Neural cell (in vitro differentiated cells): Measurements from ENCODE around the gene MTFMT. TPM values are rescaled to one million over a fixed set of nuclear protein-coding genes. Genes with fewer than 3 reads are reported as not detected.

Source experiments
- H2AFZ ChIP-seq: fragments of 200-600, 300-800 bp; sonication (generic), shearing (Covaris generic); 2 replicates; pipeline ENCODE4 v1.6.0; 2014; ENCODE audit warnings: low read depth, mild to moderate bottlenecking, antibody characterized with exemption, low read length, moderate library complexity
- H3F3A ChIP-seq: fragments of 200-600 bp; shearing (Covaris generic); 2 replicates; pipeline ENCODE4 v1.6.1; 2016; ENCODE audit warnings: mild to moderate bottlenecking, moderate library complexity, mixed read lengths, antibody characterized with exemption, low read length; ENCODE audit not compliant: insufficient read depth, poor library complexity, severe bottlenecking
- H3K27ac ChIP-seq: fragments of 200-600, 300-800 bp; sonication (generic), shearing (Covaris generic); 2 replicates; pipeline ENCODE4 v1.5.1; 2014; ENCODE audit warnings: mild to moderate bottlenecking, low read length, moderate library complexity
- H3K27me3 ChIP-seq: fragments of 300-800, 200-600 bp; sonication (generic), shearing (Covaris generic); 2 replicates; pipeline ENCODE4 v1.6.0; 2014; ENCODE audit warnings: mild to moderate bottlenecking, low read depth, low read length, moderate library complexity; ENCODE audit not compliant: insufficient read depth
- H3K36me3 ChIP-seq: fragments of 300-800, 200-600 bp; sonication (generic), shearing (Covaris generic); 2 replicates; pipeline ENCODE4 v1.5.1; 2014; ENCODE audit warnings: mild to moderate bottlenecking, antibody characterized with exemption, low read length, moderate library complexity; ENCODE audit not compliant: insufficient read depth
- H3K4me2 ChIP-seq: fragments of 300-800, 200-600 bp; sonication (generic), shearing (Covaris generic); 2 replicates; pipeline ENCODE4 v1.6.0; 2014; ENCODE audit warnings: mild to moderate bottlenecking, low read length
- H3K4me3 ChIP-seq: fragments of 300-800, 200-600 bp; sonication (generic), shearing (Covaris generic); 2 replicates; pipeline ENCODE4 v1.5.1; 2014; ENCODE audit warnings: mild to moderate bottlenecking, low read length, moderate library complexity
- H3K79me2 ChIP-seq: fragments of 200-600 bp; shearing (Covaris generic); replicated peaks from 2 replicates; pipeline ENCODE4 v1.6.0; 2014; ENCODE audit warnings: mild to moderate bottlenecking, low read length, moderate library complexity; ENCODE audit not compliant: insufficient read depth
- H3K9ac ChIP-seq: fragments of 300-800, 200-600 bp; sonication (generic), shearing (Covaris generic); 2 replicates; pipeline ENCODE4 v1.6.1; 2016; ENCODE audit warnings: mild to moderate bottlenecking, low read length, mixed read lengths
- H3K9me2 ChIP-seq: fragments of 200-600 bp; shearing (Covaris generic); 2 replicates; pipeline ENCODE4 v1.6.1; 2016; ENCODE audit warnings: mild to moderate bottlenecking, low read length, mixed read lengths; ENCODE audit not compliant: insufficient read depth
- H3K9me3 ChIP-seq: fragments of 200-600, 300-800 bp; sonication (generic), shearing (Covaris generic); 2 replicates; pipeline ENCODE4 v1.6.1; 2016; ENCODE audit warnings: mild to moderate bottlenecking, mixed run types, low read length, moderate library complexity, mixed read lengths
- H4K20me1 ChIP-seq: fragments of 200-600 bp; shearing (Covaris generic); 2 replicates; pipeline ENCODE4 v1.6.1; 2016; ENCODE audit warnings: mild to moderate bottlenecking, mixed run types; ENCODE audit not compliant: insufficient read depth
- CTCF ChIP-seq: fragments of 450-650 bp; IDR thresholded peaks from 2 replicates; pipeline ENCODE4 v1.5.1; 2014; ENCODE audit warnings: antibody characterized with exemption, mild to moderate bottlenecking, moderate library complexity; ENCODE audit not compliant: poor library complexity, severe bottlenecking
- EP300 ChIP-seq: fragments of 450-650 bp; conservative IDR thresholded peaks from 2 replicates; pipeline ENCODE4 v1.6.1; 2014; ENCODE audit warnings: antibody characterized with exemption, mild to moderate bottlenecking, moderate library complexity; ENCODE audit not compliant: poor library complexity, severe bottlenecking
- EZH2 ChIP-seq: fragments of 200-600, 300-800 bp; shearing (Covaris generic), sonication (generic); IDR thresholded peaks from 2 replicates; pipeline ENCODE4 v1.6.1; 2014; ENCODE audit warnings: antibody characterized with exemption, low read length, borderline replicate concordance, mild to moderate bottlenecking; ENCODE audit not compliant: insufficient read depth, poor library complexity, severe bottlenecking
- MXI1 ChIP-seq: fragments of 450-650 bp; conservative IDR thresholded peaks from 2 replicates; pipeline ENCODE4 v1.6.1; 2014; ENCODE audit warnings: antibody characterized with exemption, mild to moderate bottlenecking; ENCODE audit not compliant: poor library complexity, severe bottlenecking
- POLR2AphosphoS5 ChIP-seq: IDR thresholded peaks from 2 replicates; pipeline ENCODE4 v1.6.1; 2012
- RAD21 ChIP-seq: fragments of 450-650 bp; conservative IDR thresholded peaks from 2 replicates; pipeline ENCODE4 v1.6.1; 2014; ENCODE audit warnings: antibody characterized with exemption, mild to moderate bottlenecking, moderate library complexity
- REST ChIP-seq: IDR thresholded peaks from 2 replicates; pipeline ENCODE4 v1.6.1; 2012; ENCODE audit warnings: borderline replicate concordance
- SMC3 ChIP-seq: fragments of 450-650 bp; conservative IDR thresholded peaks from 2 replicates; pipeline ENCODE4 v1.6.1; 2014; ENCODE audit warnings: antibody characterized with exemption, mild to moderate bottlenecking, moderate library complexity; ENCODE audit not compliant: poor library complexity
- TAF1 ChIP-seq: IDR thresholded peaks from 2 replicates; pipeline ENCODE4 v1.6.1; 2012; ENCODE audit warnings: low read depth
- polyA plus RNA-seq: library from polyadenylated mRNA; depleted of rRNA; stranded (reverse); fragments of >200 nt; gene quantifications from 2 replicates; pipeline ENCODE4 v1.2.3, GENCODE V29; 2014

The MTFMT gene
- polyA plus RNA-seq, 1 donor from 2014 or later = 21.3 TPM

- TF ChIP-seq TAF1 = no peak
- no peak for TF ChIP-seq RAD21
- no peak for TF ChIP-seq REST
- TF ChIP-seq EZH2 = no peak
- TF ChIP-seq CTCF = no peak
- no peak for TF ChIP-seq POLR2AphosphoS5
- TF ChIP-seq SMC3 = no peak
- no peak for TF ChIP-seq MXI1
- no peak for TF ChIP-seq EP300
- Histone ChIP-seq H3K36me3 (no peaks in the 10 kb centered on the region), H3K4me2 (no peak overlapping the region), H2AFZ (no peak overlapping the region), H3K9me2 (no peaks in the 10 kb centered on the region), H3F3A (no peaks in the 10 kb centered on the region), H3K4me3 (no peak overlapping the region), H4K20me1 (no peaks in the 10 kb centered on the region), H3K27me3 (peaks cover 30% of the 10 kb centered on the region), H3K79me2 (no peaks in the 10 kb centered on the region), H3K9ac (no peak overlapping the region), H3K9me3 (no peaks in the 10 kb centered on the region), H3K27ac (no peak overlapping the region)
These were observed 37.3 kb upstream of the MTFMT start for GRCh38 chr15:65066635-65067316.

GRCh38 chr15:65066001-65066634, 36.7 kb upstream of the MTFMT start:
- Histone ChIP-seq H3K27me3 (peaks cover 30% of the 10 kb centered on the region), H3K4me3 (no peak overlapping the region), H3K9me3 (no peaks in the 10 kb centered on the region), H3K9me2 (no peaks in the 10 kb centered on the region), H3K27ac (no peak overlapping the region), H3K79me2 (no peaks in the 10 kb centered on the region), H3K4me2 (no peak overlapping the region), H3K9ac (no peak overlapping the region), H3F3A (no peaks in the 10 kb centered on the region), H4K20me1 (no peaks in the 10 kb centered on the region), H2AFZ (no peak overlapping the region), H3K36me3 (no peaks in the 10 kb centered on the region)
- TF ChIP-seq EP300 (no peak), REST (no peak), SMC3 (no peak), CTCF (no peak), TAF1 (no peak), POLR2AphosphoS5 (no peak), EZH2 (no peak), RAD21 (no peak), MXI1 (no peak)
